SU-DHL-6 (cell line): ENCODE measurements around the gene FAM78B.

Source experiments
- H2AFZ ChIP-seq: fragments of 200-600 bp; sonication (generic); 2 replicates; pipeline ENCODE4 v1.6.1; 2014; ENCODE audit warnings: low read depth, mild to moderate bottlenecking, moderate library complexity, mixed read lengths, antibody characterized with exemption, low read length; ENCODE audit not compliant: severe bottlenecking
- H3F3A ChIP-seq: fragments of 200-600 bp; shearing (Covaris generic); 2 replicates; pipeline ENCODE4 v1.6.0; 2016; ENCODE audit warnings: antibody characterized with exemption, mild to moderate bottlenecking; ENCODE audit not compliant: insufficient read depth
- H3K27ac ChIP-seq: fragments of 200-600 bp; sonication (generic); 2 replicates; pipeline ENCODE4 v1.5.1; 2016; ENCODE audit warnings: low read depth, mild to moderate bottlenecking, low read length, moderate library complexity, mixed read lengths
- H3K27me3 ChIP-seq: fragments of 200-600 bp; sonication (generic), shearing (Covaris generic); 2 replicates; pipeline ENCODE4 v1.6.0; 2014; ENCODE audit warnings: mild to moderate bottlenecking, low read length
- H3K36me3 ChIP-seq: fragments of 200-600 bp; sonication (generic); 2 replicates; pipeline ENCODE4 v1.6.1; 2014; ENCODE audit warnings: mild to moderate bottlenecking, low read length, mixed read lengths
- H3K4me2 ChIP-seq: fragments of 300-600, 200-600 bp; shearing (Covaris generic), sonication (generic); 2 replicates; pipeline ENCODE4 v1.6.0; 2014; ENCODE audit warnings: low read length, low read depth, mild to moderate bottlenecking; ENCODE audit not compliant: poor library complexity, severe bottlenecking
- H3K4me3 ChIP-seq: fragments of 200-600 bp; sonication (generic); 2 replicates; pipeline ENCODE4 v1.5.1; 2014; ENCODE audit warnings: antibody characterized with exemption, low read length, mild to moderate bottlenecking, mixed read lengths; ENCODE audit not compliant: insufficient read depth, poor library complexity, severe bottlenecking
- H3K79me2 ChIP-seq: fragments of 200-600 bp; sonication (generic); 2 replicates; pipeline ENCODE4 v1.6.1; 2014; ENCODE audit warnings: mild to moderate bottlenecking, low read length, moderate library complexity; ENCODE audit not compliant: insufficient read depth
- H3K9ac ChIP-seq: fragments of 200-600 bp; sonication (generic); 2 replicates; pipeline ENCODE4 v1.7.0; 2014; ENCODE audit warnings: mild to moderate bottlenecking, low read length
- H3K9me2 ChIP-seq: fragments of 200-600 bp; sonication (generic); replicated peaks from 2 replicates; pipeline ENCODE4 v1.6.1; 2014; ENCODE audit warnings: low read length; ENCODE audit not compliant: insufficient read depth
- H3K9me3 ChIP-seq: fragments of 200-600 bp; sonication (generic); 2 replicates; pipeline ENCODE4 v1.6.1; 2014; ENCODE audit warnings: low read length, mixed read lengths; ENCODE audit not compliant: insufficient read depth
- H4K20me1 ChIP-seq: fragments of 200-600 bp; sonication (generic); 2 replicates; pipeline ENCODE4 v1.6.1; 2014; ENCODE audit warnings: low read depth, mild to moderate bottlenecking, antibody characterized with exemption, low read length, moderate library complexity, mixed read lengths
- CTCF ChIP-seq: fragments of 200-600 bp; sonication (generic); IDR thresholded peaks from one replicate; pipeline ENCODE4 v1.5.1; 2017; ENCODE audit warnings: antibody characterized with exemption, mild to moderate bottlenecking, low read length, moderate library complexity; ENCODE audit not compliant: insufficient read depth, poor library complexity, severe bottlenecking
- EZH2phosphoT487 ChIP-seq: fragments of 200-600 bp; sonication (generic), shearing (Covaris generic); conservative IDR thresholded peaks from 2 replicates; pipeline ENCODE4 v1.6.1; 2018; ENCODE audit warnings: mild to moderate bottlenecking, antibody characterized with exemption, low read length, moderate library complexity, mixed read lengths

The FAM78B gene

GRCh38 chr1:166145499-166145898 lies 21.3 kb downstream of the FAM78B start:
- no peaks in the 10 kb centered on the region for H3K27me3 ChIP-seq
- no peak overlapping the region for H3K9ac ChIP-seq
- no peaks in the 10 kb centered on the region for H3K9me2 ChIP-seq
- no peaks in the 10 kb centered on the region for H3F3A ChIP-seq
- H3K4me3 ChIP-seq, result no peak overlapping the region
- H3K4me2 ChIP-seq, result no peak overlapping the region
- no peaks in the 10 kb centered on the region for H3K9me3 ChIP-seq
- H2AFZ ChIP-seq, result no peak overlapping the region
- no peaks in the 10 kb centered on the region for H3K36me3 ChIP-seq
- no peaks in the 10 kb centered on the region for H3K79me2 ChIP-seq
- TF ChIP-seq EZH2phosphoT487 (no peak), CTCF (no peak)
- H3K27ac ChIP-seq, result no peak overlapping the region
- no peaks in the 10 kb centered on the region for H4K20me1 ChIP-seq

GRCh38 chr1:166141969-166142368 lies 24.8 kb downstream of the FAM78B start:
- Histone ChIP-seq H2AFZ (no peak overlapping the region), H3K9me2 (no peaks in the 10 kb centered on the region), H3K9ac (no peak overlapping the region), H3K36me3 (no peaks in the 10 kb centered on the region), H3K4me2 (no peak overlapping the region), H4K20me1 (no peaks in the 10 kb centered on the region), H3K79me2 (no peaks in the 10 kb centered on the region), H3K27me3 (no peaks in the 10 kb centered on the region), H3K9me3 (no peaks in the 10 kb centered on the region), H3K4me3 (no peak overlapping the region), H3K27ac (no peak overlapping the region), H3F3A (no peaks in the 10 kb centered on the region)
- TF ChIP-seq EZH2phosphoT487 (no peak), CTCF (no peak)

- Histone ChIP-seq H3K9me3 (no peaks in the 10 kb centered on the region), H3K79me2 (no peaks in the 10 kb centered on the region), H3K27me3 (no peaks in the 10 kb centered on the region), H3K36me3 (no peaks in the 10 kb centered on the region), H3K4me3 (no peak overlapping the region), H3K4me2 (no peak overlapping the region), H3K9me2 (no peaks in the 10 kb centered on the region), H3F3A (no peaks in the 10 kb centered on the region), H4K20me1 (no peaks in the 10 kb centered on the region), H3K9ac (no peak overlapping the region), H2AFZ (no peak overlapping the region), H3K27ac (no peak overlapping the region)
- TF ChIP-seq CTCF, result no peak
- TF ChIP-seq EZH2phosphoT487, result no peak
Observed at GRCh38 chr1:166140251-166140650, 26.6 kb downstream of the FAM78B start.
